Astrocyte (in vitro differentiated cells and primary cell): ENCODE results near the gene NTSR1.

Experiments
- EZH2 ChIP-seq: IDR thresholded peaks from 2 replicates; pipeline ENCODE4 v1.6.1; 2012; ENCODE audit warnings: mild to moderate bottlenecking, low read length, inconsistent platforms; ENCODE audit not compliant: insufficient read depth
- TF ChIP-seq, protein P1 (sequence below): IDR thresholded peaks from 2 replicates; pipeline ENCODE4 v1.5.1; 2011; ENCODE audit warnings: low read depth, mild to moderate bottlenecking, inconsistent platforms, low read length, moderate library complexity; ENCODE audit not compliant: insufficient read depth

DNA sequence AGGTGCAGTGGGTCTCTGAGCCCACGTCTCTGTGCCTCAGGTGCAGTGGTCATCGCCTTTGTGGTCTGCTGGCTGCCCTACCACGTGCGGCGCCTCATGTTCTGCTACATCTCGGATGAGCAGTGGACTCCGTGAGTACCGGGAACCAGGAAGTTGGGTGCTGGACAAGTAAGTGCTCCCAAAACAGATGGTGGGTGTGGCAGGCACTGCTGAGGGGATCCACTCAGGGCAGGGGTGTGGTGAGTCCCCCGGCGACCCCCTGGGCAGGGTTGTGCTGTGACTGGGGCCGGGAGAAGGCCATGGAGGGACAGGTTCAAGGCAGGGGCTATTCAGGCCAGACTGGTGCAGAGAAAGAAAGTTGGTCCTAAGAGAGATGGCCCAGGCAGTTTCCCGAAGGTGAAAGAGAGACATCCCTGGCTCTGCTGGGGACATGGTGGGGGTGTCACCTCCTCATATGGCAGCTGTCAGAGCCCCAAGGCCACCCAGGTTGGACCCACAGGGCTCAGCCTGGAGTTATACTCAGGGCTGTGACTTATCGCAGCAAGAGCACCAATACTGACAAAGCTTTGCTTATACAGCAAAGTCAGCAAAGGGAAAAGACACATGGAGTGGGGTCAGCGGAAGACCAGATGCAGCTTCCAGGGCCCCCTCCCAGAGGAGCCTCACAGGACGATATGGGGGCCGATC is 49.7 kb downstream of the NTSR1 start:
- TF ChIP-seq, protein P1, sequence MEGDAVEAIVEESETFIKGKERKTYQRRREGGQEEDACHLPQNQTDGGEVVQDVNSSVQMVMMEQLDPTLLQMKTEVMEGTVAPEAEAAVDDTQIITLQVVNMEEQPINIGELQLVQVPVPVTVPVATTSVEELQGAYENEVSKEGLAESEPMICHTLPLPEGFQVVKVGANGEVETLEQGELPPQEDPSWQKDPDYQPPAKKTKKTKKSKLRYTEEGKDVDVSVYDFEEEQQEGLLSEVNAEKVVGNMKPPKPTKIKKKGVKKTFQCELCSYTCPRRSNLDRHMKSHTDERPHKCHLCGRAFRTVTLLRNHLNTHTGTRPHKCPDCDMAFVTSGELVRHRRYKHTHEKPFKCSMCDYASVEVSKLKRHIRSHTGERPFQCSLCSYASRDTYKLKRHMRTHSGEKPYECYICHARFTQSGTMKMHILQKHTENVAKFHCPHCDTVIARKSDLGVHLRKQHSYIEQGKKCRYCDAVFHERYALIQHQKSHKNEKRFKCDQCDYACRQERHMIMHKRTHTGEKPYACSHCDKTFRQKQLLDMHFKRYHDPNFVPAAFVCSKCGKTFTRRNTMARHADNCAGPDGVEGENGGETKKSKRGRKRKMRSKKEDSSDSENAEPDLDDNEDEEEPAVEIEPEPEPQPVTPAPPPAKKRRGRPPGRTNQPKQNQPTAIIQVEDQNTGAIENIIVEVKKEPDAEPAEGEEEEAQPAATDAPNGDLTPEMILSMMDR = no peak
- no peak for TF ChIP-seq EZH2
